Transverse colon (tissue), 4 donors: ENCODE results near the gene ATG9B. TPM values are rescaled to one million over a fixed set of nuclear protein-coding genes. Genes with fewer than 3 reads are reported as not detected.
A peak's percentile ranks its signal among the peaks of the same experiment; 100 is the strongest.

Experiments used
- DNase-seq: peaks from one replicate; pipeline ENCODE4 v3.0.0-alpha.2; 2019
- H3K27ac ChIP-seq, 4 donors: fragments of 200-600 bp; sonication (generic); 2 replicates each; pipeline ENCODE4 v1.5.1; 2016 to 2018; ENCODE audit warnings: inconsistent platforms in 4 of 4
- H3K27me3 ChIP-seq: fragments of 200-600 bp; sonication (generic); 2 replicates; pipeline ENCODE4 v1.5.1; 2017; ENCODE audit warnings: inconsistent platforms
- H3K36me3 ChIP-seq, 4 donors: fragments of 200-600 bp; sonication (generic); 2 replicates each; pipeline ENCODE4 v1.5.1; 2017 to 2019; ENCODE audit warnings: inconsistent platforms in 4 of 4
- H3K4me1 ChIP-seq, 4 donors: fragments of 200-600 bp; sonication (generic); 2 replicates each; pipeline ENCODE4 v1.5.1; 2017 to 2020; ENCODE audit warnings: inconsistent platforms in 4 of 4
- H3K4me3 ChIP-seq, 4 donors: fragments of 200-600 bp; sonication (generic); 1 replicate in 1 of 4; 2 replicates in 3 of 4; pipeline versions ENCODE4 v1.5.1 to v1.6.1; 2017 to 2019; ENCODE audit warnings: inconsistent platforms in 4 of 4
- H3K9me3 ChIP-seq, 2 donors: fragments of 200-600 bp; sonication (generic); 2 replicates each; pipeline ENCODE4 v1.5.1; 2017 to 2019; ENCODE audit warnings: inconsistent platforms in 2 of 2
- EP300 ChIP-seq: sonication (generic); formaldehyde crosslinking; IDR thresholded peaks from one replicate; pipeline ENCODE4 v1.6.1; 2017; ENCODE audit warnings: antibody characterized with exemption, low read depth
- POLR2A ChIP-seq: fragments of 450-650 bp; IDR thresholded peaks from one replicate; pipeline ENCODE4 v1.6.1; 2016; ENCODE audit warnings: antibody characterized with exemption, mild to moderate bottlenecking, moderate library complexity
- POLR2AphosphoS5 ChIP-seq, 3 donors: sonication (generic); formaldehyde crosslinking; IDR thresholded peaks; one replicate each; pipeline ENCODE4 v1.6.1; 2016; ENCODE audit warnings: antibody characterized with exemption in 3 of 3
- WGBS, 2 donors: methylation state at CpG; one replicate each; pipeline ENCODE4 v1.1.5; 2018; ENCODE audit warnings: low coverage in 1 of 2; 5-methylcytosine and 5-hydroxymethylcytosine counted together
- in situ Hi-C, 4 donors: fragments of 200-750 bp; cut with MboI; loops; one replicate each; pipeline versions ENCODE4 v1.15.0 to v1.15.1; 2017; ENCODE audit warnings: low sequenced_read_pairs in 3 of 4, low pct_ligation_motif_present in 1 of 4, low pct_unique_long_range_greater_than_20kb in 1 of 4
- intact Hi-C: fragments of 100-400 bp; cut with DNase I; formaldehyde crosslinking; loops from one replicate; pipeline ENCODE4 v1.15.1; 2023; ENCODE audit warnings: low total_unique reads
- total RNA-seq, 4 donors: library from RNA; depleted of rRNA; stranded (reverse); fragments of >200 nt; gene quantifications; one replicate each; pipeline ENCODE4 v1.1.0, GENCODE V29; 2016
- TF ChIP-seq, protein P1 (sequence below), 5 experiments: fragments of 200-600 bp in 3 of 5; fragments of 450-650 bp in 2 of 5; sonication (generic) in 3 of 5; IDR thresholded peaks; 1 replicate in 2 of 5; 2 replicates in 3 of 5; pipeline ENCODE4 v1.5.1; 2016 to 2017; ENCODE audit warnings: antibody characterized with exemption in 5 of 5, inconsistent platforms in 3 of 5, mild to moderate bottlenecking in 2 of 5, moderate library complexity in 1 of 5

The ATG9B gene
- total RNA-seq, 4 donors from 2014 or later = 1.1 TPM; not detected in 3

DNA sequence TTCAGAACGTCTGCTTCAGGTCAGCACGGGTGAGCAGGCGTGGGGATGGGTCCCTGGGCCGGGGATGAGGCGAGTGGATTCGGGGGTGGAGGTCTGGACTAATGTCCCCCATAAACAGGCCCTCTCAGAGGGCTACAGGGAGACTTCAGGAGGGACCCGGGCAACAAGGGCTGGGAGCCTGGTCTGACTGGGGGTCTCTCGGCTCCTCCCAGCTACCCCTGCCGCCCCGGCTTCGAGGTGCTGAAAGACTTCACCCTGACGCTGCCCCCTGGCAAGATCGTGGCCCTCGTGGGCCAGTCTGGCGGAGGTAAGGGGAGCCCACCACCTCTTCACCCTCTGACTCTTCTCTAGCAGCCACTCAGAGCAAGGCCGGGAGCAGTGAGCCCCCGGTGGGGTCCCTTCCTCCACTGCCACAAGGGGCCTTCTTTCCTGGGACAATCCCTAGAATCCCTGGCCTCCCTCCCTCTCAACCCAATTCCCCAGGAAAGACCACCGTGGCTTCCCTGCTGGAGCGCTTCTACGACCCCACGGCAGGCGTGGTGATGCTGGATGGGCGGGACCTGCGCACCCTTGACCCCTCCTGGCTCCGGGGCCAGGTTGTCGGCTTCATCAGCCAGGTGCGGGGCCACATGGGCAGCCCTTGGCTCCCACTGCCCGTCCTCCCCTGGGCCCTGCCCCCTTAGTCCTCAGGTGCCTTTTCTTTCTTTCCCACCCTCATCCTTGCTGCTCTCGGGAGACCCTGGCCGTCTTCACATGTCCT is 16.5 kb upstream of the ATG9B start:
- in situ Hi-C loops = no loop called here
- H3K27me3 ChIP-seq = no peaks in the 10 kb centered on the region
- H3K27ac ChIP-seq = no peak overlapping the region
- intact Hi-C loops = no loop called here
- 93 to 100% methylated on average over 1 to 30 of the region's 30 CpGs for WGBS, 2 donors
- no peaks in the 10 kb centered on the region for H3K9me3 ChIP-seq
- peaks cover 0 to 13% (median 9%) of the 10 kb centered on the region in 4 donors for H3K4me1 ChIP-seq
- TF ChIP-seq POLR2A (no peak), EP300 (no peak), POLR2AphosphoS5 (IDR thresholded peaks at IDR 0.05) (no peak)
- TF ChIP-seq, protein P1, sequence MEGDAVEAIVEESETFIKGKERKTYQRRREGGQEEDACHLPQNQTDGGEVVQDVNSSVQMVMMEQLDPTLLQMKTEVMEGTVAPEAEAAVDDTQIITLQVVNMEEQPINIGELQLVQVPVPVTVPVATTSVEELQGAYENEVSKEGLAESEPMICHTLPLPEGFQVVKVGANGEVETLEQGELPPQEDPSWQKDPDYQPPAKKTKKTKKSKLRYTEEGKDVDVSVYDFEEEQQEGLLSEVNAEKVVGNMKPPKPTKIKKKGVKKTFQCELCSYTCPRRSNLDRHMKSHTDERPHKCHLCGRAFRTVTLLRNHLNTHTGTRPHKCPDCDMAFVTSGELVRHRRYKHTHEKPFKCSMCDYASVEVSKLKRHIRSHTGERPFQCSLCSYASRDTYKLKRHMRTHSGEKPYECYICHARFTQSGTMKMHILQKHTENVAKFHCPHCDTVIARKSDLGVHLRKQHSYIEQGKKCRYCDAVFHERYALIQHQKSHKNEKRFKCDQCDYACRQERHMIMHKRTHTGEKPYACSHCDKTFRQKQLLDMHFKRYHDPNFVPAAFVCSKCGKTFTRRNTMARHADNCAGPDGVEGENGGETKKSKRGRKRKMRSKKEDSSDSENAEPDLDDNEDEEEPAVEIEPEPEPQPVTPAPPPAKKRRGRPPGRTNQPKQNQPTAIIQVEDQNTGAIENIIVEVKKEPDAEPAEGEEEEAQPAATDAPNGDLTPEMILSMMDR (IDR thresholded peaks at IDR 0.05) = no peak
- no peak for DNase-seq
- H3K36me3 ChIP-seq = peaks cover 0 to 5% (median 0%) of the 10 kb centered on the region in 4 donors
- H3K4me3 ChIP-seq = no peak overlapping the region

DNA sequence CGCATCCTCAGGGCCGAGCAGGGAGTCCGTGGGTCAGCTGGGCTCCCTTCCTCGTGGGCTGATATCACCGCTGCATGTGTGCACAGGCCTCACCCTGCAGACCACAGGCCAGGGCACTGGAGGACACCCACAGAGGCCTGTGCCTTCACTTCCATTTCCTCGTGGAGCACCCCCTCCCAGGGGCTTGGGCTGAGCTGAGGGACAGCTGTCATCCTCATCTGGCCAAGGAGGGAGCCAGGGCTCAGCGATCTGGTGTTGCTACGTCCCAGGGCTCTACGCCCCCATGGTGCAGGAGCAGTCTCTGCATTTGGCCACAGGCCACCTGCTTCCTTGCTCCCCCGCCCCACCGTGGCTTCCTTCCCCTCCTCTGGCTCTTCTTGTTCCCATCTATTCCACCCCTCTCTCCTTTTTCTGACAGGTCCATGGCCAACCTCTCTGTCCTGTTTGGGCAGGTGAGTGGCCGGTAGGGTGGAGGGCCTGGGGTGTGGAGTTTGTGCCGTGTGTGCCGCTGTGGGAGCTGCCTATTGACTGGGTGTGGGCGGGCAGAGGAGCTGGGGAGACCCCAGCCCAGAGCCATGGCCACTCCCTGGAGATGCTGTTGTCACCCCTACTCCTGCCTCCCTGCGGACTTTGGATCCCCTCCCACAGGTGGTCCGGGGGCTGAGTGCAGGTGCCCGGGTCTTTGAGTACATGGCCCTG is 15.7 kb upstream of the ATG9B start:
- TF ChIP-seq POLR2A = no peak
- peaks cover 0 to 5% (median 2%) of the 10 kb centered on the region in 4 donors for H3K36me3 ChIP-seq
- H3K4me3 ChIP-seq = no peak overlapping the region
- no peak overlapping the region for H3K27ac ChIP-seq
- no peaks in the 10 kb centered on the region for H3K9me3 ChIP-seq
- intact Hi-C loops (no loop called here), in situ Hi-C loops (loop anchor here in 1 of 4 donors (10.0 kb wide), 1 partner anchor 65 kb away; no protein-coding TSS in a partner anchor)
- peaks cover 0 to 13% (median 9%) of the 10 kb centered on the region in 4 donors for H3K4me1 ChIP-seq
- WGBS, 2 donors = 60 to 71% methylated on average over 6 to 18 of the region's 18 CpGs
- no peak for DNase-seq
- H3K27me3 ChIP-seq = no peaks in the 10 kb centered on the region

DNA sequence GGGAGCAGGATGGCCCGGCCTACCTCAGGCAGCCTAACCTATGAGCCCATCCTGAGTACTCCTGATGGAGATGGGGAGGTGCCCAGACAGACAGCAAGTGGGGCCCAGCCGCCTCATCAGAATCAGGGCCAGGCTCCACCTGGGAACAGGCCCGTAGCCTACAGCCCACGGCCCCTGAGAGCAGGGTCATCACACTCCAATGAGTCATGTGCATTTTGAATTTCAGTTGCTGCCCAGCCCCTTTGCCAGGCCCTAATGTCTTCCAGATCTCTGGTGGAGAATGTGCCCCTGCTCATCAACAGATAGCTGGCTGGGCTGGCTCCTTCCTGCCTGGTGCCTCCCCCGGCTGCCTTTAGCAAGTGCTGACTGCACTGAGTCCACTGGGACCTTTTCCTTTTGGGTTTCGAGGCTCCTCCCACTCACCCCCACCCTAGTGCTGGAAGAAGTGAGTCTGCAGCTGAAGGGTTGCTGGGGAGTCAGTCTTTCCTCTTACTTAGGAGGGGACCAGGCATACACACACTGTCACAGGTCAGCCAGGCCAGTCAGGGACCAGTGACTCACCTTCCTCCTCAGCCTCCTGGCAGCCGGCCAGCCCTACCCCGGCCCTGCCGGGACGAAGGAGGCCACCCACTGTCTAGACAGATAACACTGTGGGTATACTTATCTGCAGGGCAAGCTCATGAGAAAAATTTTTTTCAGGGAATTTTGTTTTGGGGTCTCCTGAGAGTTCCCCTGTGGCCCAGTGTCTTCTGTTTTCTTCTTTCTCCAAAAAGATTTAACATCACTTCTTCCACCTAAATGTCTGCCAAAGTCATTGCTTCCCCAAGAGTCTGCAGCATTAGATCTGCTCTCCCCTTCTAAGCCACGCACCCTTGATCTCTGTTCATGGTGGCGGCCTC is 14.9 kb upstream of the ATG9B start:
- Histone ChIP-seq H3K9me3 (no peaks in the 10 kb centered on the region), H3K36me3 (peaks cover 0 to 5% (median 2%) of the 10 kb centered on the region in 4 donors), H3K4me3 (no peak overlapping the region), H3K27me3 (no peaks in the 10 kb centered on the region), H3K27ac (peak overlapping the region in 2 of 4 donors; percentile 18 to 35), H3K4me1 (peaks cover 0 to 13% (median 9%) of the 10 kb centered on the region in 4 donors)
- in situ Hi-C loops (loop anchor here in 1 of 4 donors (10.0 kb wide), 1 partner anchor 66 kb away; no protein-coding TSS in a partner anchor), intact Hi-C loops (no loop called here)
- 0 to 40% methylated on average over 1 to 12 of the region's 12 CpGs for whole genome bisulfite sequencing, 2 donors
- peak; percentile 64 for DNase-seq
- TF ChIP-seq POLR2A (no peak), POLR2AphosphoS5 (IDR thresholded peaks at IDR 0.05) (no peak), EP300 (no peak)
- TF ChIP-seq, protein P1 (IDR thresholded peaks at IDR 0.05) = no peak

DNA sequence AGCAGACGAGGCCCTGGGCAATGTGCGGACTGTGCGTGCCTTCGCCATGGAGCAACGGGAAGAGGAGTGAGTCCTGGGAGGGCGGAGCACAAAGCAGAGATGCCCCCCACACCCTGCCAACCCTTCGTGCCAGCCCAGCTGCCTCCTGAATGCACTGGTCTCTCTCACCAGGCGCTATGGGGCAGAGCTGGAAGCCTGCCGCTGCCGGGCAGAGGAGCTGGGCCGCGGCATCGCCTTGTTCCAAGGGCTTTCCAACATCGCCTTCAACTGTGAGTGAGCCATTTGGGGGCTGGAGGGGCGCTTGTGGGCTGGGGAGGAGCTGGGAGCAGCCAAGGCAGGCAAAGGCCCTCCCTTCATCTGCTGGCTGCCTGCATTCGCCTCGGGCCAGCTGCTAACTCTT is 11.6 kb upstream of the ATG9B start:
- no peaks in the 10 kb centered on the region for H3K27me3 ChIP-seq
- no peak for DNase-seq
- WGBS, 2 donors = 96% methylated on average over 17 of the region's 17 CpGs; no CpG with 5 or more reads in 1 of the 2 donors
- peaks cover 0 to 13% (median 9%) of the 10 kb centered on the region in 4 donors for H3K4me1 ChIP-seq
- H3K27ac ChIP-seq = no peak overlapping the region
- H3K4me3 ChIP-seq = no peak overlapping the region
- peaks cover 0 to 5% (median 2%) of the 10 kb centered on the region in 4 donors for H3K36me3 ChIP-seq
- intact Hi-C loops = no loop called here
- no peaks in the 10 kb centered on the region for H3K9me3 ChIP-seq
- no peak for TF ChIP-seq POLR2A
- no peak for TF ChIP-seq POLR2AphosphoS5 (IDR thresholded peaks at IDR 0.05)
- TF ChIP-seq, protein P1 (IDR thresholded peaks at IDR 0.05) = no peak
- TF ChIP-seq EP300 = no peak
- in situ Hi-C loops = loop anchor here in 1 of 4 donors (10.0 kb wide), 1 partner anchor 69 kb away; no protein-coding TSS in a partner anchor
